A549 (cell line): ENCODE data around the gene SLC38A10. TPM values are rescaled to one million over a fixed set of nuclear protein-coding genes. Genes with fewer than 3 reads are reported as not detected.

Experiments used
- ATAC-seq, 2 experiments: fragments of 200-7000 bp in 1 of 2; fragments of >200 bp in 1 of 2; cut with Nextera tagmentation in 1 of 2; cut with Tn5 transposase in 1 of 2; 3 replicates each; pipeline versions ENCODE4 v1.8.0 to v1.9.1; 2018 to 2020; ENCODE audit warnings: mild to moderate bottlenecking in 1 of 2, moderate library complexity in 1 of 2
- CTCF ChIA-PET: fragments of 300-600 bp; sonication (Branson Sonifier 250); formaldehyde crosslinking; extraction: SDS; loops from one replicate; lab custom pipeline; 2021; ENCODE audit warnings: antibody characterized with exemption, inconsistent platforms; lab: Yijun Ruan, JAX
- POLR2A ChIA-PET: fragments of 350-600 bp; formaldehyde crosslinking; extraction: SDS; loops from one replicate; lab custom pipeline; 2021; ENCODE audit warnings: antibody characterized with exemption, inconsistent platforms; lab: Yijun Ruan, JAX
- DNase-seq, 2 experiments: peaks; one replicate each; pipeline versions ENCODE4 v3.0.0 to v3.0.0-alpha.2; 2011 to 2016; ENCODE audit warnings: low read depth in 1 of 2, low spot score in 1 of 2
- FAIRE-seq: peaks from 2 replicates; lab custom pipeline; 2011; peaks lifted over from hg19 to GRCh38; lab: Jason Lieb, UNC
- H3K27ac ChIP-seq, 2 experiments: fragments of >200 bp; sonication (Bioruptor Twin); formaldehyde crosslinking; 3 replicates each; pipeline ENCODE4 v1.5.1; 2016 to 2017
- H3K4me1 ChIP-seq: fragments of >200 bp; sonication (Bioruptor Twin); formaldehyde crosslinking; 3 replicates; pipeline ENCODE4 v1.6.1; 2016
- H3K4me2 ChIP-seq: fragments of >200 bp; sonication (Bioruptor Twin); formaldehyde crosslinking; 3 replicates; pipeline ENCODE4 v1.6.1; 2016
- H3K4me3 ChIP-seq: fragments of >200 bp; sonication (Bioruptor Twin); formaldehyde crosslinking; 3 replicates; pipeline ENCODE4 v1.5.1; 2016
- H3K9me3 ChIP-seq: fragments of >200 bp; sonication (Bioruptor Twin); formaldehyde crosslinking; 3 replicates; pipeline ENCODE4 v1.6.1; 2016
- ATOH8 ChIP-seq: fragments of 250-450 bp; sonication (Bioruptor Pico); IDR thresholded peaks from 2 replicates; pipeline ENCODE4 v1.5.0; 2020; ENCODE audit warnings: low read depth, mild to moderate bottlenecking, moderate library complexity
- BHLHE40 ChIP-seq: IDR thresholded peaks from 2 replicates; pipeline ENCODE4 v1.6.1; 2012; ENCODE audit warnings: low read depth, low read length, inconsistent platforms
- CHD2 ChIP-seq: fragments of 150-350 bp; IDR thresholded peaks from 2 replicates; pipeline ENCODE4 v1.6.1; 2014; ENCODE audit warnings: low read length; ENCODE audit not compliant: partially characterized antibody
- CTCF ChIP-seq: fragments of >200 bp; sonication (Bioruptor Twin); formaldehyde crosslinking; IDR thresholded peaks from 3 replicates; pipeline ENCODE4 v1.5.1; 2016
- ESRRA ChIP-seq: fragments of 150-350 bp; IDR thresholded peaks from 2 replicates; pipeline ENCODE4 v1.6.1; 2014; ENCODE audit warnings: mild to moderate bottlenecking, low read length, borderline replicate concordance
- HDAC2 ChIP-seq: fragments of 200-600 bp; sonication (generic); IDR thresholded peaks from 2 replicates; pipeline ENCODE4 v1.6.1; 2016
- HES2 ChIP-seq: fragments of >200 bp; sonication (Bioruptor Twin); formaldehyde crosslinking; IDR thresholded peaks from 2 replicates; pipeline ENCODE4 v1.6.1; 2016
- HEYL ChIP-seq: fragments of 250-450 bp; sonication (Bioruptor Pico); IDR thresholded peaks from 2 replicates; pipeline ENCODE4 v1.8.0; 2021; ENCODE audit warnings: mild to moderate bottlenecking, moderate library complexity
- KDM1A ChIP-seq: fragments of 200-600 bp; sonication (generic); IDR thresholded peaks from 2 replicates; pipeline ENCODE4 v1.6.1; 2016; ENCODE audit warnings: low read depth, mild to moderate bottlenecking
- MAFK ChIP-seq: fragments of 450-650 bp; IDR thresholded peaks from 2 replicates; pipeline ENCODE4 v1.6.1; 2014; ENCODE audit not compliant: partially characterized antibody
- NFE2L2 ChIP-seq: fragments of 150-350 bp; conservative IDR thresholded peaks from 2 replicates; pipeline ENCODE4 v1.6.1; 2014; ENCODE audit warnings: low read length
- RCOR1 ChIP-seq: fragments of 150-350 bp; IDR thresholded peaks from 2 replicates; pipeline ENCODE4 v1.6.1; 2014; ENCODE audit warnings: antibody characterized with exemption, low read length, low read depth
- REST ChIP-seq: fragments of 200-600 bp; sonication (generic); IDR thresholded peaks from 2 replicates; pipeline ENCODE4 v1.6.1; 2016; ENCODE audit warnings: antibody characterized with exemption, mild to moderate bottlenecking, moderate library complexity
- SMC3 ChIP-seq: fragments of >200 bp; sonication (Bioruptor Twin); formaldehyde crosslinking; IDR thresholded peaks from 3 replicates; pipeline ENCODE4 v1.6.1; 2018; ENCODE audit warnings: inconsistent platforms
- USF2 ChIP-seq: fragments of 450-650 bp; IDR thresholded peaks from 2 replicates; pipeline ENCODE4 v1.6.1; 2014; ENCODE audit warnings: antibody characterized with exemption
- WGBS: methylation state at CpG from one replicate; pipeline ENCODE4 v1.1.6; 2017; ENCODE audit errors: missing lambda C conversion rate; 5-methylcytosine and 5-hydroxymethylcytosine counted together
- polyA plus RNA-seq, 4 experiments: library from polyadenylated mRNA; depleted of rRNA in 3 of 4; stranded (reverse); fragments of >200 nt; fragmentation: RNase III in 1 of 4; extraction: RNeasy Plus Mini Kit Qiagen cat#74134 plus additional on column Dnase treatment in 1 of 4; gene quantifications; 2 replicates in 3 of 4; 3 replicates in 1 of 4; pipeline ENCODE4 v1.2.3, GENCODE V29; 2011 to 2017

Gene SLC38A10
- polyA plus RNA-seq, 2 of the 4 experiments (the other 2 are of a cell fraction): 35.8 to 67.4 TPM

GRCh38 chr17:81257533-81257932 lies 37.6 kb downstream of the SLC38A10 start:
- no peak for DNase-seq

More at GRCh38 chr17:81257533-81257932, 37.6 kb downstream of the SLC38A10 start:
- no peak for ATAC-seq
- Histone ChIP-seq H3K27ac (no peak overlapping the region), H3K4me1 (peaks cover 18% of the 10 kb centered on the region), H3K9me3 (no peaks in the 10 kb centered on the region), H3K4me3 (no peak overlapping the region), H3K4me2 (no peak overlapping the region)
- WGBS: 98% methylated on average over 19 of the region's 19 CpGs
- ChIA-PET CTCF (interaction anchor here (1.0 to 14.8 kb wide), 14 partner anchors 12 to 344 kb away, joined by 3 to 184 read pairs (median 6); partner anchors contain the start of genes FAAP100, NDUFAF8 and TEPSIN), POLR2A (interaction anchor here (0.9 kb wide), 1 partner anchor 172 kb away, joined by 4 read pairs; no protein-coding TSS in a partner anchor)
- TF ChIP-seq HEYL: no peak
- TF ChIP-seq BHLHE40: no peak
- TF ChIP-seq HDAC2: no peak
- no peak for TF ChIP-seq USF2
- TF ChIP-seq SMC3: no peak
- TF ChIP-seq ATOH8 (CRISPR knock-in tag): no peak
- no peak for TF ChIP-seq MAFK
- TF ChIP-seq CHD2: no peak
- TF ChIP-seq ESRRA: no peak
- TF ChIP-seq NFE2L2: no peak
- no peak for TF ChIP-seq HES2
- TF ChIP-seq KDM1A: no peak
- no peak for TF ChIP-seq RCOR1
- TF ChIP-seq REST: no peak
- TF ChIP-seq CTCF: no peak
- no peak for FAIRE-seq
